PC-9 (cell line): ENCODE measurements around the gene TDRD6. TPM values are rescaled to one million over a fixed set of nuclear protein-coding genes. Genes with fewer than 3 reads are reported as not detected.

Source experiments
- BruUV-seq: library from RNA; stranded (reverse); fragments of 400-500 nt; replicated peaks from 2 replicates; lab custom pipeline; 2021; lab: Mats Ljungman, UMichigan
- CTCF ChIA-PET: fragments of 300-600 bp; sonication (Branson Sonifier 250); formaldehyde crosslinking; loops from one replicate; lab custom pipeline; 2022; ENCODE audit warnings: antibody characterized with exemption; lab: Charles Lee
- POLR2A ChIA-PET: fragments of 300-600 bp; sonication (Branson Sonifier 250); formaldehyde crosslinking; loops from one replicate; lab custom pipeline; 2022; ENCODE audit warnings: antibody characterized with exemption; ENCODE audit not compliant: unreplicated experiment; lab: Charles Lee
- DNase-seq, 2 experiments: peaks; one replicate each; pipeline versions ENCODE4 v3.0.0 to v3.0.0-alpha.2; 2015 to 2022; ENCODE audit warnings: mixed read lengths in 1 of 2
- H2AFZ ChIP-seq: fragments of 200-600 bp; sonication (generic); 2 replicates; pipeline ENCODE4 v1.8.1; 2017; ENCODE audit warnings: antibody characterized with exemption
- H3F3A ChIP-seq: fragments of 200-600 bp; sonication (generic); 2 replicates; pipeline ENCODE4 v1.8.1; 2017; ENCODE audit warnings: antibody characterized with exemption, mild to moderate bottlenecking, low read depth; ENCODE audit not compliant: insufficient read depth
- H3K27ac ChIP-seq: fragments of 200-600 bp; sonication (generic); 2 replicates; pipeline ENCODE4 v1.6.1; 2016; ENCODE audit warnings: mixed run types
- H3K27me3 ChIP-seq: fragments of 200-600 bp; sonication (generic); 2 replicates; pipeline ENCODE4 v1.6.1; 2016; ENCODE audit warnings: low read depth, mixed run types; ENCODE audit not compliant: insufficient read depth
- H3K36me3 ChIP-seq: fragments of 200-600 bp; sonication (generic); 2 replicates; pipeline ENCODE4 v1.6.1; 2016; ENCODE audit warnings: low read depth, mixed run types
- H3K4me1 ChIP-seq: fragments of 200-600 bp; sonication (generic); replicated peaks from 2 replicates; pipeline ENCODE4 v1.6.1; 2016; ENCODE audit warnings: mixed run types; ENCODE audit not compliant: insufficient read depth
- H3K4me2 ChIP-seq: fragments of 200-600 bp; sonication (generic); 2 replicates; pipeline ENCODE4 v1.6.1; 2017; ENCODE audit warnings: mixed run types
- H3K4me3 ChIP-seq: fragments of 200-600 bp; sonication (generic); 2 replicates; pipeline ENCODE4 v1.6.1; 2016; ENCODE audit warnings: mixed run types
- H3K79me2 ChIP-seq: fragments of 200-600 bp; sonication (generic); 2 replicates; pipeline ENCODE4 v1.6.1; 2017; ENCODE audit warnings: low read depth, mixed run types
- H3K9me2 ChIP-seq: fragments of 200-600 bp; sonication (generic); 2 replicates; pipeline ENCODE4 v1.8.1; 2017; ENCODE audit warnings: mild to moderate bottlenecking; ENCODE audit not compliant: insufficient read depth
- H3K9me3 ChIP-seq: fragments of 200-600 bp; sonication (generic); 2 replicates; pipeline ENCODE4 v1.8.1; 2016; ENCODE audit warnings: low read depth; ENCODE audit not compliant: insufficient read depth
- H4K20me1 ChIP-seq: fragments of 200-600 bp; sonication (generic); 2 replicates; pipeline ENCODE4 v1.8.1; 2017; ENCODE audit not compliant: insufficient read depth
- CTCF ChIP-seq: fragments of 200-600 bp; sonication (generic); conservative IDR thresholded peaks from 2 replicates; pipeline ENCODE4 v1.6.1; 2017; ENCODE audit warnings: mixed run types, antibody characterized with exemption, mild to moderate bottlenecking, moderate library complexity
- EZH2 ChIP-seq: fragments of 200-600 bp; sonication (generic); IDR thresholded peaks from 2 replicates; pipeline ENCODE4 v1.8.0; 2017; ENCODE audit warnings: antibody characterized with exemption, low read depth
- intact Hi-C: fragments of 100-400 bp; cut with micrococcal nuclease; formaldehyde crosslinking; loops from one replicate; pipeline ENCODE4 v1.10.0; 2022; ENCODE audit not compliant: unreplicated experiment
- total RNA-seq: library from RNA; stranded (reverse); gene quantifications from 2 replicates; pipeline ENCODE4 v1.2.3, GENCODE V29; 2021

The TDRD6 gene
- total RNA-seq, 1 experiment from 2014 or later, result 0.57 TPM

- BruUV-seq, result no TSS peak
- Histone ChIP-seq H3F3A (no peaks in the 10 kb centered on the region), H3K79me2 (no peaks in the 10 kb centered on the region), H3K4me1 (no peaks in the 10 kb centered on the region), H3K27me3 (no peaks in the 10 kb centered on the region), H3K4me3 (no peak overlapping the region), H3K9me2 (peaks cover 3% of the 10 kb centered on the region), H2AFZ (no peak overlapping the region), H3K9me3 (no peaks in the 10 kb centered on the region), H4K20me1 (no peaks in the 10 kb centered on the region), H3K36me3 (no peaks in the 10 kb centered on the region), H3K4me2 (no peak overlapping the region), H3K27ac (no peak overlapping the region)
- intact Hi-C loops, result no loop called here
- POLR2A ChIA-PET, result no interaction called here
- CTCF ChIA-PET, result no interaction called here
- DNase-seq, result no peak
- no peak for TF ChIP-seq EZH2
- peak; percentile 39; the same call in 1 of the 2 replicates for TF ChIP-seq CTCF
These were observed 10.4 kb upstream of the TDRD6 start for GRCh38 chr6:46677314-46677654.

GRCh38 chr6:46684771-46685170 is 2.9 kb upstream of the TDRD6 start:
- no peaks in the 10 kb centered on the region for H3K9me3 ChIP-seq
- no peak overlapping the region for H2AFZ ChIP-seq
- H3K36me3 ChIP-seq, result no peaks in the 10 kb centered on the region
- no peaks in the 10 kb centered on the region for H4K20me1 ChIP-seq
- peaks cover 8% of the 10 kb centered on the region; the same call in 1 of the 2 replicates for H3F3A ChIP-seq
- 0 out of 2 replicates have a peak, but pooled peaks cover 10% of the 10 kb centered on the region for H3K4me1 ChIP-seq
- no peak overlapping the region for H3K4me3 ChIP-seq
- ChIA-PET POLR2A (interaction anchor here (0.5 to 0.7 kb wide), 6 partner anchors 27 to 1307 kb away, joined by 3 to 5 read pairs (median 4); partner anchors contain the start of gene SUPT3H), CTCF (interaction anchor here (0.6 kb wide), 3 partner anchors 50 to 185 kb away, joined by 3 to 8 read pairs (median 6); partner anchors contain the start of gene PLA2G7)
- H3K4me2 ChIP-seq, result no peak overlapping the region
- intact Hi-C loops, result no loop called here
- no peak overlapping the region for H3K27ac ChIP-seq
- TF ChIP-seq EZH2 (no peak), CTCF (no peak)
- H3K79me2 ChIP-seq, result no peaks in the 10 kb centered on the region
- H3K27me3 ChIP-seq, result no peaks in the 10 kb centered on the region
- peaks cover 3% of the 10 kb centered on the region; the same call in 1 of the 2 replicates for H3K9me2 ChIP-seq
- peak in 1 of 2 experiments; percentile 60 for DNase-seq
- no TSS peak for BruUV-seq

- Histone ChIP-seq H4K20me1 (no peaks in the 10 kb centered on the region), H3K79me2 (no peaks in the 10 kb centered on the region), H3K9me3 (no peaks in the 10 kb centered on the region), H3K27ac (no peak overlapping the region), H3K9me2 (no peaks in the 10 kb centered on the region), H3K4me1 (0 out of 2 replicates have a peak, but pooled peaks cover 10% of the 10 kb centered on the region), H3K4me2 (no peak overlapping the region), H3K36me3 (no peaks in the 10 kb centered on the region), H3F3A (peaks cover 8% of the 10 kb centered on the region; the same call in 1 of the 2 replicates), H3K27me3 (no peaks in the 10 kb centered on the region), H2AFZ (no peak overlapping the region), H3K4me3 (no peak overlapping the region)
- TF ChIP-seq EZH2 (no peak), CTCF (no peak)
- CTCF ChIA-PET, result no interaction called here
- BruUV-seq, result no TSS peak
- POLR2A ChIA-PET, result no interaction called here
- no peak for DNase-seq
- intact Hi-C loops, result no loop called here
These were observed 656 bp downstream of the TDRD6 start for GRCh38 chr6:46688117-46688965.
